Measurements from ENCODE around the gene BLACAT1. TPM values are rescaled to one million over a fixed set of nuclear protein-coding genes. Genes with fewer than 3 reads are reported as not detected.
"Not testable (repeated sequence)": the region's sequence is repeated elsewhere in the genome, so short reads cannot be mapped to it uniquely, and the experiment has no call there.

Gene BLACAT1
- total RNA-seq, 2 donors from 2014 or later, result not detected

DNA sequence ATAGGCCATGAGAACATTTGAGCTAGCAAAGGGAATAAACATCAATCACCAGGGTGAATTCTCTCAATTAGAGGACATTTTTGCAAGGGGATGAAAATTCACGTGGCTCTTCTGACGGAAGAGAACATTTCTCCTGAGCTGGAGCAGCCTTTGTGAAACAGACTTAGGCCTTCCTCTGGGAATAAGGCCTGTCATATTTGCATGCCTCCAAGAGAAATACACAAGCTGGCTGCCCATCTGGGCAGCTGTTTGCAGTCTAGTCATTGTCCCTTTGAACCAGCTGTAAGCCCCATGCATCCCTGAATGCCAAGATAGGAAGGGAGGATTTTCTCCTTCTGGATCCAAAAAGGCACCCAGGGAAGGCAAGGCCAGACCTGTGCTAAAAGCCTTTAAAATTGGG lies 39.5 kb downstream of the BLACAT1 start:
- no peak overlapping the region for H3K4me3 ChIP-seq
- no peak overlapping the region for H3K27ac ChIP-seq
- ATAC-seq (ENCODE audit: insufficient number of reproducible peaks, low FRiP score, low read depth) (no peak), DNase-seq (ENCODE audit: low spot score) (no peak)
- TF ChIP-seq CTCF (IDR thresholded peaks at IDR 0.05), result no peak
- H3K36me3 ChIP-seq, result no peaks in the 10 kb centered on the region
- no peaks in the 10 kb centered on the region for H3K27me3 ChIP-seq (replicated peaks; ENCODE audit: insufficient read depth)
- H3K9me3 ChIP-seq, result no peaks in the 10 kb centered on the region
- no peaks in the 10 kb centered on the region for H3K4me1 ChIP-seq (ENCODE audit: control insufficient read depth in 1 of 2, low read depth in 2 of 2)

GRCh38 chr1:205410581-205411298 lies 45.1 kb downstream of the BLACAT1 start:
- Histone ChIP-seq H3K4me3 (no peak overlapping the region), H3K27me3 (replicated peaks; ENCODE audit: insufficient read depth) (no peaks in the 10 kb centered on the region), H3K4me1 (ENCODE audit: control insufficient read depth in 1 of 2, low read depth in 2 of 2) (no peaks in the 10 kb centered on the region), H3K27ac (no peak overlapping the region), H3K36me3 (no peaks in the 10 kb centered on the region), H3K9me3 (no peaks in the 10 kb centered on the region)
- ATAC-seq (ENCODE audit: insufficient number of reproducible peaks, low FRiP score, low read depth), result no peak
- TF ChIP-seq CTCF (IDR thresholded peaks at IDR 0.05), result no peak
- DNase-seq (ENCODE audit: low spot score), result no peak

DNA sequence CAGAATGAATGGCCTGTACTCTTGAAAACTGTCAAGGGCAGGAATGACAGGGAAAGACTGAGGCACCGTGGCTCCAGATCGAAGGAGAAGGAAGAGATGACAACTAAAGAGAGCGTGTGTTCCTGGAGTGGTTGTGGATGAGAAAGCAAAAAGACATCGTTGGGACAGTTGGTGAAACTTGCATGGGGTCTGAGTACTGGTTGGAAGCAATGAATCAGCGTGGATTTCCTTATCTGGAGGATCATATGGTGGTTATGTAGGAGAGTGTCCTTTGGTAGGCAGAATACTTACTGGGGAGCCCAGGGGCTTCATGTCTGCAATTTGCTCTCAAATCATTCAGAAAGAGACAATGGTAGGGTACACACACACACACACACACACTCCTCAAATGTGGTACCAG lies 47.9 kb downstream of the BLACAT1 start:
- no peak overlapping the region for H3K27ac ChIP-seq
- no peaks in the 10 kb centered on the region for H3K36me3 ChIP-seq
- H3K9me3 ChIP-seq, result no peaks in the 10 kb centered on the region
- H3K4me1 ChIP-seq (ENCODE audit: control insufficient read depth in 1 of 2, low read depth in 2 of 2), result no peaks in the 10 kb centered on the region
- no peak for ATAC-seq (ENCODE audit: insufficient number of reproducible peaks, low FRiP score, low read depth)
- H3K27me3 ChIP-seq (replicated peaks; ENCODE audit: insufficient read depth), result no peaks in the 10 kb centered on the region
- TF ChIP-seq CTCF (IDR thresholded peaks at IDR 0.05), result no peak
- DNase-seq (ENCODE audit: low spot score), result no peak
- no peak overlapping the region for H3K4me3 ChIP-seq

GRCh38 chr1:205406252-205406651 lies 49.6 kb downstream of the BLACAT1 start:
- not testable (repeated sequence) for H3K4me1 ChIP-seq (ENCODE audit: control insufficient read depth in 1 of 2, low read depth in 2 of 2); H3K4me3 ChIP-seq; H3K36me3 ChIP-seq; H3K9me3 ChIP-seq; H3K27ac ChIP-seq; H3K27me3 ChIP-seq (replicated peaks; ENCODE audit: insufficient read depth); ATAC-seq (ENCODE audit: insufficient number of reproducible peaks, low FRiP score, low read depth); DNase-seq (ENCODE audit: low spot score)

Other genes with a start within 250 kb of the BLACAT1 start
- 10 to 100 TPM; 12.9 to 14.4 TPM for gene DSTYK, start 244.3 kb downstream of the BLACAT1 start, total RNA-seq
- 1 to 10 TPM; 6.8 to 8.9 TPM for gene TMCC2, start 228.1 kb downstream of the BLACAT1 start, total RNA-seq
- 1 to 10 TPM in 1 of 2 donors, under 1 TPM in 1; 0.78 to 1.5 TPM for gene NUAK2, start 134.3 kb downstream of the BLACAT1 start, total RNA-seq
- gene KLHDC8A, start 99.1 kb downstream of the BLACAT1 start, total RNA-seq, result not detected
- not detected for gene LEMD1, start 34.0 kb downstream of the BLACAT1 start, total RNA-seq
- 10 to 100 TPM; 18.6 to 35.2 TPM for gene CDK18, start 48.6 kb upstream of the BLACAT1 start, total RNA-seq
- gene ELK4, start 176.0 kb upstream of the BLACAT1 start, total RNA-seq, result 10 to 100 TPM; 20.2 to 34.4 TPM
- 1 to 10 TPM; 5.3 to 8.3 TPM for gene SLC45A3, start 224.5 kb upstream of the BLACAT1 start, total RNA-seq